Subcutaneous adipose tissue (tissue), 4 donors: Measurements from ENCODE around the gene SAV1. TPM values are rescaled to one million over a fixed set of nuclear protein-coding genes. Genes with fewer than 3 reads are reported as not detected.

Source experiments
- total RNA-seq, 4 donors: library from RNA; depleted of rRNA; stranded (reverse); fragments of >200 nt; gene quantifications; one replicate each; pipeline ENCODE4 v1.1.0, GENCODE V29; 2016
- TF ChIP-seq, protein P1 (sequence below): fragments of 450-650 bp; IDR thresholded peaks from one replicate; pipeline ENCODE4 v1.5.1; 2016; ENCODE audit warnings: low read depth, mild to moderate bottlenecking, control low read depth, antibody characterized with exemption, moderate library complexity

Gene SAV1
- total RNA-seq, 4 donors from 2014 or later: 42.5 to 77.8 (median 54.6) TPM

DNA sequence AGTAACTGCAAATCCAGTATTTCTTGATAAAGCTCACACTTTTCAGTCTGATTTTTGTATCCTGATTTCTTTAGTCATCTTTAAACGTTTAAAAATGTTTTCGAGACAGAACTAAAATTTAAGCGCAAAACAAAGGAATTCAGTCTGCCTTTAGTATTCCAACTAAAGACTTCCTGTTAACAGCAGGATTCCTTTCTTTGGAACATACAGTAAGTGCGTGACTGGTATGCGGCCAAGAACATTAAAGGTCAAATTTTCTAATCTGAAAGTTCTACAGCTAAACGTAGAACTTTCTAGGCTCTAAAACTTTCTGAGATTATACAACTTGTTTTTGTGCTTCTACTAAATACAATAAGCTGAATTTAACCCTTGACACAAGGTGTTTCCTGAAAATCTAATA, 9.9 kb downstream of the SAV1 start:
- TF ChIP-seq, protein P1, sequence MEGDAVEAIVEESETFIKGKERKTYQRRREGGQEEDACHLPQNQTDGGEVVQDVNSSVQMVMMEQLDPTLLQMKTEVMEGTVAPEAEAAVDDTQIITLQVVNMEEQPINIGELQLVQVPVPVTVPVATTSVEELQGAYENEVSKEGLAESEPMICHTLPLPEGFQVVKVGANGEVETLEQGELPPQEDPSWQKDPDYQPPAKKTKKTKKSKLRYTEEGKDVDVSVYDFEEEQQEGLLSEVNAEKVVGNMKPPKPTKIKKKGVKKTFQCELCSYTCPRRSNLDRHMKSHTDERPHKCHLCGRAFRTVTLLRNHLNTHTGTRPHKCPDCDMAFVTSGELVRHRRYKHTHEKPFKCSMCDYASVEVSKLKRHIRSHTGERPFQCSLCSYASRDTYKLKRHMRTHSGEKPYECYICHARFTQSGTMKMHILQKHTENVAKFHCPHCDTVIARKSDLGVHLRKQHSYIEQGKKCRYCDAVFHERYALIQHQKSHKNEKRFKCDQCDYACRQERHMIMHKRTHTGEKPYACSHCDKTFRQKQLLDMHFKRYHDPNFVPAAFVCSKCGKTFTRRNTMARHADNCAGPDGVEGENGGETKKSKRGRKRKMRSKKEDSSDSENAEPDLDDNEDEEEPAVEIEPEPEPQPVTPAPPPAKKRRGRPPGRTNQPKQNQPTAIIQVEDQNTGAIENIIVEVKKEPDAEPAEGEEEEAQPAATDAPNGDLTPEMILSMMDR: no peak

DNA sequence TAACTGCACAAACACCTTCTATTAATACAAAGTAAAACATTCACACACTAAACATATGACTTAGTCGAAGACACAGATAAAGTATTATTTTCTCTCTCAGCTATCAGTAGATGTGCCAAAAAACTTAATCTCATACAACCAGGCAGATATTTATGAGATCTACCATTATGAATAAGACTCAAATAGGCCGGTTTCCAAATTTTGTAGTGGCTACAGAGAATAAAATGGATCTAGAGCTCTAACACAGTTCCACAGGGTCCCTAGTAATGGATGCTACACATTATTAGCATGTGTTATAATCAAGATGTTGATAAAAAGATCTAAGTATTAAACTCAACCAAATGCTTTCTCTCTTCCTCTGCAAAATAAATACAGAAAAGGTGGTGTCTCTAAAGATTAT, 10.4 kb downstream of the SAV1 start:
- TF ChIP-seq, protein P1: no peak

DNA sequence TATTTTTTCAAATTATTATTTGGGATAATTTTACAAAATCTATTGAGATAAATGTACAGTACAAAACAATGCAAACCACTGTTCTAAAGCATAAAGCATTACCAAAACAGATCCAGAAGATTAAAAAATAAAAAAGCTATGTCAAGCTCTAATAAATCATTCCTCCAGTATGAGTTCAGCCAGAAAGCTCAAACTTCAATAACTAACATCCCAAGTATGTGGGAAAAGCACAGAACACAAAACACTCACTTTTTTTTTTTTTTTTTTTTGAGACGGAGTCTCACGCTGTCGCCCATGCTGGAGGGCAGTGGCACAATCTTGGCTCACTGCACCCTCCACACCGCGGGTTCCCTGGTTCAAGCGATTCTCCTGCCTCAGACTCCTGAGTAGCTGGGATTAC, 11.3 kb downstream of the SAV1 start:
- TF ChIP-seq, protein P1: no peak

DNA sequence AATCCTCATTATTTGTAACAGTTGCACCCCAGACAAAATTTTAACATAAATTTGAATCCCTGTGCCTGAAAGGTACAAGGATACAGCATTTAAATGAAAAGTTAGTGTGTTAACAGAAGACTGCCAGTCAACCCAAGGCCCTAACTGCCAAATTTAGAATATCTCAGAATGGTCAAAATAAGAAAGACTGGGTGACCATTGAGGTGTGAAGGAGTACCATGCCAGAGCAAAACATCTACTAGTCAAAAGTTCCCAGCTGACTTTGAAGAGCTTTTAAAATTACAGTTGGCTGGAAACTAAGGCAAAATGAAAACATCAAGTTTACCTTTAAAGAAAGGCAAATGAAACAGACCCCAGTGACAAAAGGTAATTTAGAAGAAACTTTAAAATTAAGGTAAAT, 18.4 kb downstream of the SAV1 start:
- TF ChIP-seq, protein P1: no peak

DNA sequence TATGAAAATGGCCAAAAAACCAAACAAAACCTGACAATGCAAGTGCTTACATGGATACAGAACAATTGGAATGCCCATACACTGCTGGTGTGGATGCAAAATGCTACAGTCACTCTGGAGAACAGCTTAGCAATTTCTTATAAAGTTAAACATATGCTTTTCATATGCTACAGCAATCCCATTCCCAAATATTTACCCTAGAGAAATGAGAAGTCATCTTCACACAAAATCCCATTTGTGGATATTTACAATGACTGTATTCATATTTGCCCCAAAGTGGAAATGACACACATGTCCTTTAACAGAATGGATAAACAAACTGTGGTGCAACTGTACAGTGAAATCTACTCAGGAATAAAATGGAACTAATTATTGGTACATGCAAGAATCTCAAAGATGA, 20.4 kb downstream of the SAV1 start:
- TF ChIP-seq, protein P1: no peak

DNA sequence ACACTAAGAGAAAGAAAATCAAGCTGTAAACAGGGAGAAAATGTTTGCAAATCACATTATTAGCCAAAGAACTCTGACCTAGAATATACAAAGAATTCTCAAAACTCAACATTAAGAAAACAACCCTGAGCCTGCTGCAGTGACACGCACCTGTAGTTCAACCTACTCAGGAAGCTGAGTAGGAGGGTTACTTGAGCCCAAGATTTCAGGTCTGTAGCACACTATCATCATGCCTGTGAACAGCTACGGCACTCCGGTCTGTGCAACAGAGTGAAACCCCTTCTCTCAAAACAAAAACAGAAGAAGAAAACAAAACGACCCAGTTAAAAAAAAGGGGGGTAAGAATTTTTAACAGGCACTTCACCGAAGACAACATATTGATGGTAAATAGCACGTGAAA, 20.8 kb downstream of the SAV1 start:
- TF ChIP-seq, protein P1: no peak

DNA sequence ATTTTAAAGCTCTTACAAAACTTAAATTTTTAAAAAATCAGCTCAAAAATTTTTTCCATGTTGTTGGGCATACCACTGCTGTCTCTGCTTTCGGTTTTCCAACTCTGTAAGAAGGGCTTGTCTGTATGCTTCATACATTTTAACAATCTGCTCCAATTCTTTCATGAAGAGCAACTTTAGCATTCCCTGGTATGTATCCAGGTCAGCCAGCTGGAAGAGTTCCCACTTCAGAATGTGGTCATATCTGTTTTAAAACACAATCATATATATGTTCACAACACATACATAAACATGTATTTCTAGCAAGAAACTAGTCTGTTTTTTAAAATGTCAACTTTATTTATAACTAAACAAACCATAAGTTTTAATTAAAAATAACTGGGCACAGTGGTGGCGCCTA, 33.0 kb downstream of the SAV1 start:
- TF ChIP-seq, protein P1: no peak

DNA sequence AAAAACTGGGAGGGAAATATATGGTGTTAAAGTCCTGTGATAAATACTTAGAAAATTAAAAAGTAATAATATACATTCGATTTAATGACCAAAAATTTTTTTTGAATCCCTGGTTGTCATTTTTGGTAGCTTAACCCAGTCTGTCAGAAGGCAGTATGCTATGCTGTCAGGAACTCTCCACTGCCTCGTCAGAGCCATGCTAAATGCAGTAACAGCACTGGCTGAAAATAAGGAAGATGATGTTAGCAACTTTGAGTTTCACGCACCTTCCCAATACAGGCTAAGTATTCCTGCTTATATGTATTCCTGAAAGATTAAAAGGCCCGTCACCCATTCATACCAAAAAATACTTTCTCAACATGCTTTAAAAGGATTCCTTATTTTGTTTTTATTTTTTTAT, 34.2 kb downstream of the SAV1 start:
- TF ChIP-seq, protein P1: no peak
